GM23248 (cell line): ENCODE results near the gene GPBAR1. TPM values are rescaled to one million over a fixed set of nuclear protein-coding genes. Genes with fewer than 3 reads are reported as not detected.

Source experiments
- DNase-seq: peaks from one replicate; pipeline ENCODE4 v3.0.0-alpha.2; 2015
- H2AFZ ChIP-seq: fragments of 200-600 bp; sonication (generic); 2 replicates; pipeline ENCODE4 v1.6.1; 2016; ENCODE audit warnings: antibody characterized with exemption
- H3F3A ChIP-seq: fragments of 200-600 bp; sonication (generic); 2 replicates; pipeline ENCODE4 v1.6.1; 2016; ENCODE audit warnings: mild to moderate bottlenecking, antibody characterized with exemption, mixed run types; ENCODE audit not compliant: insufficient read depth
- H3K27ac ChIP-seq: fragments of 200-600 bp; sonication (generic); 2 replicates; pipeline ENCODE4 v1.5.1; 2016; ENCODE audit warnings: mild to moderate bottlenecking
- H3K27me3 ChIP-seq: fragments of 200-600 bp; sonication (generic); replicated peaks from 2 replicates; pipeline ENCODE4 v1.6.1; 2016; ENCODE audit warnings: mild to moderate bottlenecking; ENCODE audit not compliant: insufficient read depth
- H3K36me3 ChIP-seq: fragments of 200-600 bp; sonication (generic); 2 replicates; pipeline ENCODE4 v1.6.1; 2016; ENCODE audit warnings: low read depth, mild to moderate bottlenecking
- H3K4me1 ChIP-seq: fragments of 200-600 bp; sonication (generic); 2 replicates; pipeline ENCODE4 v1.6.1; 2016; ENCODE audit warnings: mild to moderate bottlenecking; ENCODE audit not compliant: insufficient read depth
- H3K4me2 ChIP-seq: fragments of 200-600 bp; sonication (generic); one replicate; pipeline ENCODE4 v1.6.1; 2016; ENCODE audit warnings: mild to moderate bottlenecking; ENCODE audit not compliant: unreplicated experiment
- H3K4me3 ChIP-seq: fragments of 200-600 bp; sonication (generic); 2 replicates; pipeline ENCODE4 v1.5.1; 2016; ENCODE audit warnings: mild to moderate bottlenecking
- H3K79me2 ChIP-seq: fragments of 200-600 bp; sonication (generic); 2 replicates; pipeline ENCODE4 v1.6.1; 2016; ENCODE audit warnings: mild to moderate bottlenecking; ENCODE audit not compliant: insufficient read depth
- H3K9ac ChIP-seq: fragments of 200-600 bp; sonication (generic); 2 replicates; pipeline ENCODE4 v1.6.1; 2016; ENCODE audit warnings: mild to moderate bottlenecking
- H3K9me2 ChIP-seq: fragments of 200-600 bp; sonication (generic); 2 replicates; pipeline ENCODE4 v1.6.1; 2016; ENCODE audit warnings: mixed run types, mild to moderate bottlenecking, moderate library complexity; ENCODE audit not compliant: insufficient read depth
- H3K9me3 ChIP-seq: fragments of 200-600 bp; sonication (generic); one replicate; pipeline ENCODE4 v1.6.1; 2017; ENCODE audit warnings: low read depth
- H4K20me1 ChIP-seq: fragments of 200-600 bp; sonication (generic); 2 replicates; pipeline ENCODE4 v1.6.0; 2016; ENCODE audit not compliant: insufficient read depth
- EZH2 ChIP-seq: fragments of 200-600 bp; sonication (generic); IDR thresholded peaks from 2 replicates; pipeline ENCODE4 v1.6.1; 2018; ENCODE audit warnings: antibody characterized with exemption, mild to moderate bottlenecking; ENCODE audit not compliant: insufficient read depth, poor library complexity, severe bottlenecking
- EZH2phosphoT487 ChIP-seq: fragments of 200-600 bp; sonication (generic); IDR thresholded peaks from 2 replicates; pipeline ENCODE4 v1.6.1; 2018; ENCODE audit warnings: antibody characterized with exemption, moderate library complexity, mild to moderate bottlenecking, low read depth; ENCODE audit not compliant: insufficient read depth
- WGBS, 2 experiments: methylation state at CpG; one replicate each; pipeline ENCODE4 v1.1.6; 2015 to 2017; ENCODE audit warnings: low lambda C conversion rate in 2 of 2, low coverage in 1 of 2; ENCODE audit errors: missing lambda C conversion rate in 2 of 2; 5-methylcytosine and 5-hydroxymethylcytosine counted together
- in situ Hi-C: fragments of 300-500 bp; cut with MboI; formaldehyde crosslinking; loops from 2 replicates; pipeline ENCODE4 v1.15.0; 2020
- polyA plus RNA-seq: library from polyadenylated mRNA; unstranded; fragments of >200 nt; fragmentation: Nextera tagmentation; extraction: Ambion mirVana; gene quantifications from 2 replicates; pipeline ENCODE4 v1.2.1, GENCODE V29; 2016
- total RNA-seq: library from RNA; depleted of rRNA; stranded (reverse); fragments of >200 nt; shearing (Covaris generic); gene quantifications from 2 replicates; pipeline ENCODE4 v1.2.3, GENCODE V29; 2014

The GPBAR1 gene
- total and polyA plus RNA-seq, 2 experiments from 2014 or later: not detected

- Histone ChIP-seq H2AFZ (0 out of 2 replicates have a peak overlapping the region, but pooled peaks have one; percentile 21), H3K9me2 (no peaks in the 10 kb centered on the region), H3K4me1 (peaks cover 56% of the 10 kb centered on the region), H3K27ac (peak overlapping the region; percentile 99), H3K9ac (peak overlapping the region; percentile 87), H3K9me3 (no peaks in the 10 kb centered on the region), H3K4me3 (peak overlapping the region; percentile 19), H3K79me2 (peaks cover 89% of the 10 kb centered on the region), H3K27me3 (no peaks in the 10 kb centered on the region), H3K4me2 (peak overlapping the region; percentile 80), H3F3A (peaks cover 45% of the 10 kb centered on the region), H3K36me3 (peaks cover 11% of the 10 kb centered on the region; the same call in 1 of the 2 replicates), H4K20me1 (no peaks in the 10 kb centered on the region)
- in situ Hi-C loops: no loop called here
- no peak for TF ChIP-seq EZH2phosphoT487
- TF ChIP-seq EZH2: no peak
- WGBS, 2 experiments: 12 to 14% methylated on average over 12 to 17 of the region's 17 CpGs
- DNase-seq: peak; percentile 89
These were observed 21.6 kb downstream of the GPBAR1 start for GRCh38 chr2:218282173-218282991.

DNA sequence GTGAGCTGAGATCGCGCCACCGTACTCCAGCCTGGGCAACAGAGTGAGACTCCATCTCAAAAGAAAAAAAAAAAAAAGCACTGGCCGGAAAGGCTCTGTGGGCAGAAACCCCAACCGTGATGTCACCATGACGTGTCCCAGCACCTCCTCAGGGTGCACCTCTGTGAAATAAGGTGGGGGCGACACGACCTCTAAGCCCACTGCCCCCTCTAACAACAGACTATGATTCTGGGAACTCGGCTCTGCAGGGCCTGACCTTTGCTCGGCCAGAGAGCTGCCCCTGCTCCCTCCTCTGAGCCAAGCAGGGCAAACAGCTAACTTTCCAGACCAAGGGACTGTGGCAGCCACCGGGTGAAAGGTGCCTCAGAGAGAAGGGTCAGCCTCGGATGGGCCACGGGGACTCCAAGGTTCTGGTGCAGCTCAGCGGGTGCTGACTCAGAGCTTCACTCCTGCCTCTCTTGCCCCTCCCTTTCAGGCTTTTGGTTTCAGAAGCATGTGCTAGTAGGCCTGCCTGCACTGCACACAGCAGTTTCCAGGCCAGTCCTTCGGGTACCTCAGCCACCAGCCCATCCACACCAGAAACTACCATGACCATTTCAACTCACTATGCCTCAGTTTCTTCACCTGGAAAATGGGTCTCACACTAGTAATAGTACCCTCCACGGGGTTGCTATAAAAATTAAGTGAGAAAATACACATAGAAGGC is 23.4 kb downstream of the GPBAR1 start:
- H3K27ac ChIP-seq: peak overlapping the region; percentile 99
- peak overlapping the region; percentile 96 for H3K4me2 ChIP-seq
- no peak for TF ChIP-seq EZH2phosphoT487
- TF ChIP-seq EZH2: no peak
- H2AFZ ChIP-seq: no peak overlapping the region
- peaks cover 62% of the 10 kb centered on the region for H3K4me1 ChIP-seq
- no peaks in the 10 kb centered on the region for H4K20me1 ChIP-seq
- H3K9ac ChIP-seq: peak overlapping the region; percentile 83
- 21% methylated on average over 13 to 15 of the region's 16 CpGs for WGBS, 2 experiments
- H3K79me2 ChIP-seq: peaks cover 91% of the 10 kb centered on the region
- no peaks in the 10 kb centered on the region for H3K27me3 ChIP-seq
- in situ Hi-C loops: no loop called here
- H3K9me2 ChIP-seq: no peaks in the 10 kb centered on the region
- peaks cover 11% of the 10 kb centered on the region; the same call in 1 of the 2 replicates for H3K36me3 ChIP-seq
- peak overlapping the region; percentile 50 for H3K4me3 ChIP-seq
- DNase-seq: peak; percentile 94
- H3F3A ChIP-seq: peaks cover 63% of the 10 kb centered on the region
- no peaks in the 10 kb centered on the region for H3K9me3 ChIP-seq

DNA sequence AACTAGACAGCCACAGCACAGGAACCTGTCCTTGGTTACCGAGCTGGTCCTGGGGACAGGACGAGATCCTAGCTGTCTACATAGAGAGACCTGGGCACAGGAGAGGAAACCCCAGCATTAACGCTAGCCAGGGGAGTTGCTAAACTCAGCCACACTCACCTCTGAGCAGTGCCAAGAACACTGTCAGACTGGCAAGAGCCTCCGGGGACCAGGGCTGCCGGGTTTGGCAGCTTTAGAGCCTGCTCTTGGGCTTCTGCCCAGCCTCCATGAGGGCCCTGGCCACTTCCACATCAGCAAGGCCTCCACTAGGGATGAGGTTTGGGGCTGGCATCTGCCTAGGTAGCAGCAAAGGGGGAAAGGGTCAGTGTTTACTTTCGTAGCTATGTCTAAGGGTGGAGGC is 24.8 kb downstream of the GPBAR1 start:
- H3K27me3 ChIP-seq: no peaks in the 10 kb centered on the region
- no peaks in the 10 kb centered on the region for H3K9me2 ChIP-seq
- 5 to 10% methylated on average over 6 of the region's 6 CpGs for WGBS, 2 experiments
- DNase-seq: peak; percentile 93
- peaks cover 64% of the 10 kb centered on the region for H3F3A ChIP-seq
- H3K79me2 ChIP-seq: peaks cover 91% of the 10 kb centered on the region
- in situ Hi-C loops: no loop called here
- H3K36me3 ChIP-seq: no peaks in the 10 kb centered on the region
- H4K20me1 ChIP-seq: no peaks in the 10 kb centered on the region
- H3K4me1 ChIP-seq: peaks cover 72% of the 10 kb centered on the region
- no peak overlapping the region for H2AFZ ChIP-seq
- TF ChIP-seq EZH2: no peak
- no peak for TF ChIP-seq EZH2phosphoT487
- H3K9ac ChIP-seq: peak overlapping the region; percentile 83
- H3K9me3 ChIP-seq: no peaks in the 10 kb centered on the region
- H3K4me3 ChIP-seq: peak overlapping the region; percentile 77
- H3K27ac ChIP-seq: peak overlapping the region; percentile 99
- peak overlapping the region; percentile 96 for H3K4me2 ChIP-seq

DNA sequence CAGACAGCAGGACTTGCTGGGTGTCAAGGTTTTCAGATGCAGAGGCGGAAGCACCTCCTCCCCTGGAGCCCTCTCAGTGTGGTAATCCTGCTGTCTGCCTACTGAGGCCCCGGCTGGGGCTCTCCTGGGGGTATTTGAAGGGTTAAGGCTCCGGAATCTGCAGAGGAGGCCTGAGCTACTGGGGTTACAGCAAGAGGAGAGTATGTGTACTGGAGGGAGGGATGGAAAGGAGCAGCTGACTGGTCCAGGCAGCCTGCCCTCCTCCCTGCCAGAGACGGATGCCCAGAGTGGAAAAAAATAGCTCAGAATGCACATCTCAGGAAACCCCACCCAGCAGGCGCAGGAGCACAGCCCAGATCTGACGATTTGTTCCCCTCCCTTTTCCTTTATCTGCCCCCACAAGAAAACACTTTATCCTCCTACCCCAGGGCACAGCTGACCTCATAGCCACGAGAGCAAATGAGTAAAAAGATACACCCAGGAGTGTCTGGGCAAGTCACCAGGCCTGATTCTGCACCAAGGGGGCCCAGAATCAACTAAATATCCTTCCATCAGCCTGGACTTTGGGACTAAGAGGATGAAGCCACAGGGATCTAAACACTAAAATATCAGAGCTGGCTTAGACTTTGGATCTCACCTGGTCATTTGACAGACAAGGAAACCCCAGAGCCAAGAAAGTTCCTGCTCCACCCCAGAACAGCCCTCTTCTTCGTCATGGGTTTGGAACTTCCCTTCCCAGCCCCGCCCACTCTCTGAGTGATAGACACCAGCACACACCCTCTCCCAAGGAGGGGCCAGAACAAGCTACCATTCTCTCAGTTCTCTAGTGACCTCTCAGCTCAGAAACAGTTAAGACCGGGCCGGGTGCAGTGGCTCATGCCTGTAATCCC is 26.0 kb downstream of the GPBAR1 start:
- peaks cover 72% of the 10 kb centered on the region for H3K4me1 ChIP-seq
- H2AFZ ChIP-seq: peak overlapping the region; percentile 18; the same call in 1 of the 2 replicates
- H3K27me3 ChIP-seq: no peaks in the 10 kb centered on the region
- peak overlapping the region; percentile 83 for H3K9ac ChIP-seq
- peaks cover 91% of the 10 kb centered on the region for H3K79me2 ChIP-seq
- DNase-seq: peak; percentile 98
- H3K27ac ChIP-seq: peak overlapping the region; percentile 99
- H3K4me2 ChIP-seq: peak overlapping the region; percentile 96
- TF ChIP-seq EZH2phosphoT487 (no peak), EZH2 (no peak)
- H3K4me3 ChIP-seq: peak overlapping the region; percentile 77
- no peaks in the 10 kb centered on the region for H3K9me3 ChIP-seq
- no peaks in the 10 kb centered on the region for H3K36me3 ChIP-seq
- no peaks in the 10 kb centered on the region for H4K20me1 ChIP-seq
- H3K9me2 ChIP-seq: no peaks in the 10 kb centered on the region
- peaks cover 54% of the 10 kb centered on the region for H3F3A ChIP-seq
- in situ Hi-C loops: no loop called here
- WGBS, 2 experiments: 0 to 1% methylated on average over 11 of the region's 11 CpGs
